ENCODE measurements around the gene GDPD3. TPM values are rescaled to one million over a fixed set of nuclear protein-coding genes. Genes with fewer than 3 reads are reported as not detected.

The GDPD3 gene
- total and polyA plus RNA-seq, 2 of the 13 experiments (the other 11 are each of a cell fraction or from before 2014, with no cell fraction given), result 18.7 to 20.6 TPM

- TF ChIP-seq TCF7 (IDR thresholded peaks at IDR 0.05; ENCODE audit: low read depth), result no peak; the same call in 1 of the 2 replicates
- TF ChIP-seq RFX1 (IDR thresholded peaks at IDR 0.05), result no peak
- peak; percentile 89 for TF ChIP-seq DNMT1 (CRISPR knock-in tag; IDR thresholded peaks at IDR 0.05)
- no peak; the same call in 1 of the 2 replicates for TF ChIP-seq TOE1 (CRISPR knock-in tag; IDR thresholded peaks at IDR 0.05)
- peak; percentile 64 to 73 for TF ChIP-seq POLR2A (IDR thresholded peaks at IDR 0.05; ENCODE audit: insufficient read depth in 1 of 2, low read depth in 2 of 2, low read length in 2 of 2)
- no peak; a peak in 1 of 4 replicates for TF ChIP-seq NR2F1 (CRISPR knock-in tag; IDR thresholded peaks at IDR 0.05)
- TF ChIP-seq ZNF468 (CRISPR knock-in tag; IDR thresholded peaks at IDR 0.05), result no peak
- TF ChIP-seq HDAC2 (CRISPR knock-in tag; IDR thresholded peaks at IDR 0.05), result peak; percentile 34; the same call in 1 of the 2 replicates
- TF ChIP-seq HDAC6 (IDR thresholded peaks at IDR 0.05; ENCODE audit: low read depth, low read length), result no peak
- TF ChIP-seq HMGA1 (CRISPR knock-in tag; conservative IDR thresholded peaks at IDR 0.05), result no peak
- TF ChIP-seq HNRNPK (IDR thresholded peaks at IDR 0.05; ENCODE audit: low read depth, low read length, poor library complexity, severe bottlenecking), result peak; percentile 85
- TF ChIP-seq FOXO1 (CRISPR knock-in tag; IDR thresholded peaks at IDR 0.05), result peak; percentile 94
- TF ChIP-seq ZNF503 (CRISPR knock-in tag; IDR thresholded peaks at IDR 0.05), result no peak
- peak; percentile 60; the same call in 1 of the 2 replicates for TF ChIP-seq SP2 (CRISPR knock-in tag; IDR thresholded peaks at IDR 0.05)
- TF ChIP-seq GTF2F1 (IDR thresholded peaks at IDR 0.05; ENCODE audit: low read length), result no peak
- TF ChIP-seq ZNF747 (CRISPR knock-in tag; IDR thresholded peaks at IDR 0.05; ENCODE audit: borderline replicate concordance), result no peak
- TF ChIP-seq FOXA3 (CRISPR knock-in tag; IDR thresholded peaks at IDR 0.05), result peak; percentile 62
- no peak for TF ChIP-seq ZBTB1 (CRISPR knock-in tag; IDR thresholded peaks at IDR 0.05; ENCODE audit: borderline replicate concordance)
- TF ChIP-seq ETS1 (CRISPR knock-in tag; IDR thresholded peaks at IDR 0.05), result no peak
- TF ChIP-seq DNMT3B (CRISPR knock-in tag; conservative IDR thresholded peaks at IDR 0.05), result no peak
- TF ChIP-seq NFKBIZ (CRISPR knock-in tag; IDR thresholded peaks at IDR 0.05), result 0 out of 2 replicates have a peak, but pooled peaks have one; percentile 54
- TF ChIP-seq ZHX2 (IDR thresholded peaks at IDR 0.05; ENCODE audit: low read depth), result 0 out of 2 replicates have a peak, but pooled peaks have one; percentile 35
- TF ChIP-seq ZHX2 (CRISPR knock-in tag; IDR thresholded peaks at IDR 0.05; ENCODE audit: borderline replicate concordance), result no peak
Measured at GRCh38 chr16:30096105-30096861, 17.1 kb downstream of the GDPD3 start, which contains the start of gene YPEL3 (continued).

All from HepG2 (cell line).